GM06990 (cell line): ENCODE measurements around the gene AMPH.

Source experiments
- DNase-seq: peaks from one replicate; pipeline ENCODE4 v3.0.0-alpha.2; 2011; ENCODE audit not compliant: insufficient read length; ENCODE audit errors: extremely low read depth
- H3K27me3 ChIP-seq: replicated peaks from 2 replicates; pipeline ENCODE4 v1.6.0; 2011; ENCODE audit warnings: low read length; ENCODE audit not compliant: control insufficient read depth, insufficient read depth
- H3K36me3 ChIP-seq: 2 replicates; pipeline ENCODE4 v1.5.1; 2011; ENCODE audit warnings: low read length; ENCODE audit not compliant: control insufficient read depth, insufficient read depth
- H3K4me3 ChIP-seq: replicated peaks from 2 replicates; pipeline ENCODE4 v1.5.1; 2011; ENCODE audit warnings: low read depth, mild to moderate bottlenecking, control low read depth, low read length
- CTCF ChIP-seq: IDR thresholded peaks from 2 replicates; pipeline ENCODE4 v1.5.1; 2011; ENCODE audit warnings: low read length, control low read depth, mild to moderate bottlenecking, inconsistent platforms; ENCODE audit not compliant: insufficient read depth, poor library complexity, severe bottlenecking

AMPH gene

GRCh38 chr7:38453826-38454225, 177.3 kb downstream of the AMPH start:
- no peaks in the 10 kb centered on the region; the same call in none of the 2 replicates for H3K27me3 ChIP-seq
- no peaks in the 10 kb centered on the region for H3K36me3 ChIP-seq
- no peak for TF ChIP-seq CTCF
- no peak overlapping the region for H3K4me3 ChIP-seq
- DNase-seq: no peak

GRCh38 chr7:38453168-38453567, 178.0 kb downstream of the AMPH start:
- Histone ChIP-seq H3K27me3 (no peaks in the 10 kb centered on the region; the same call in none of the 2 replicates), H3K36me3 (no peaks in the 10 kb centered on the region), H3K4me3 (no peak overlapping the region)
- DNase-seq: no peak
- no peak for TF ChIP-seq CTCF

GRCh38 chr7:38452681-38453108, 178.5 kb downstream of the AMPH start:
- TF ChIP-seq CTCF: no peak
- no peak overlapping the region for H3K4me3 ChIP-seq
- no peak for DNase-seq
- no peaks in the 10 kb centered on the region for H3K36me3 ChIP-seq
- H3K27me3 ChIP-seq: no peaks in the 10 kb centered on the region; the same call in none of the 2 replicates

- TF ChIP-seq CTCF: no peak
- no peak overlapping the region for H3K4me3 ChIP-seq
- no peaks in the 10 kb centered on the region for H3K36me3 ChIP-seq
- no peak for DNase-seq
- no peaks in the 10 kb centered on the region; the same call in none of the 2 replicates for H3K27me3 ChIP-seq
Observed at GRCh38 chr7:38451840-38452239, 179.3 kb downstream of the AMPH start.

- H3K4me3 ChIP-seq: no peak overlapping the region
- H3K27me3 ChIP-seq: no peaks in the 10 kb centered on the region; the same call in 1 of the 2 replicates
- DNase-seq: no peak
- TF ChIP-seq CTCF: no peak
- H3K36me3 ChIP-seq: no peaks in the 10 kb centered on the region
Observed at GRCh38 chr7:38448584-38449234, 182.5 kb downstream of the AMPH start.
